DMS79 (cell line): ENCODE results near the gene WDR26.
A peak's percentile ranks its signal among the peaks of the same experiment; 100 is the strongest.
"Not testable (repeated sequence)": the region's sequence is repeated elsewhere in the genome, so short reads cannot be mapped to it uniquely, and the experiment has no call there.

Source experiments
- DNase-seq: peaks from one replicate; lab custom pipeline; 2025; lab: John Stamatoyannopoulos, UW

The WDR26 gene

GRCh38 chr1:224392411-224393249, 42.0 kb downstream of the WDR26 start:
- no peak for DNase-seq

- no peak for DNase-seq
Measured at GRCh38 chr1:224390517-224390916, 44.1 kb downstream of the WDR26 start.

GRCh38 chr1:224387943-224388342, 46.7 kb downstream of the WDR26 start:
- DNase-seq: no peak

- DNase-seq: no peak
Measured at GRCh38 chr1:224387302-224387912, 47.2 kb downstream of the WDR26 start.

- no peak for DNase-seq
Measured at GRCh38 chr1:224383218-224383617, 51.4 kb downstream of the WDR26 start.

- no peak for DNase-seq
Measured at GRCh38 chr1:224381880-224382548, 52.6 kb downstream of the WDR26 start.

GRCh38 chr1:224380003-224380402, 54.6 kb downstream of the WDR26 start:
- DNase-seq: no peak

- DNase-seq: no peak
Measured at GRCh38 chr1:224378855-224379631, 55.6 kb downstream of the WDR26 start.

GRCh38 chr1:224377676-224378006, 57.0 kb downstream of the WDR26 start:
- no peak for DNase-seq

- no peak for DNase-seq
Measured at GRCh38 chr1:224375059-224375458, 59.5 kb downstream of the WDR26 start.

- no peak for DNase-seq
Measured at GRCh38 chr1:224373008-224373590, 61.5 kb downstream of the WDR26 start.

- no peak for DNase-seq
Measured at GRCh38 chr1:224368409-224368808, 66.2 kb downstream of the WDR26 start.

GRCh38 chr1:224359207-224359606, 75.4 kb downstream of the WDR26 start:
- no peak for DNase-seq

GRCh38 chr1:224358237-224358636, 76.4 kb downstream of the WDR26 start:
- no peak for DNase-seq

- no peak for DNase-seq
Measured at GRCh38 chr1:224357626-224358124, 76.9 kb downstream of the WDR26 start.

- peak; percentile 88 for DNase-seq
Measured at GRCh38 chr1:224356685-224357625, 77.6 kb downstream of the WDR26 start, which contains the start of gene CNIH4. Gene CNIH4, plus strand, starts transcription at chr1:224356879. Its CDS starts 46 bp downstream, at chr1:224356925.

GRCh38 chr1:224353975-224354925, 80.3 kb downstream of the WDR26 start:
- no peak for DNase-seq

GRCh38 chr1:224352436-224353085, 82.0 kb downstream of the WDR26 start:
- not testable (repeated sequence) for DNase-seq

GRCh38 chr1:224349716-224350115, 84.9 kb downstream of the WDR26 start:
- DNase-seq: not testable (repeated sequence)
